IPS-20b (cell line): ENCODE measurements around the gene RAPGEF4.

Experiments
- H3K27ac ChIP-seq: one replicate; pipeline ENCODE4 v1.5.1; 2013; ENCODE audit warnings: low read length
- H3K27me3 ChIP-seq: 2 replicates; pipeline ENCODE4 v1.6.1; 2013; ENCODE audit warnings: mild to moderate bottlenecking, low read length, inconsistent platforms; ENCODE audit not compliant: insufficient read depth
- H3K36me3 ChIP-seq: 2 replicates; pipeline ENCODE4 v1.6.1; 2013; ENCODE audit warnings: low read depth, mild to moderate bottlenecking, inconsistent platforms, low read length, moderate library complexity; ENCODE audit not compliant: insufficient read depth
- H3K4me1 ChIP-seq: 2 replicates; pipeline ENCODE4 v1.6.1; 2013; ENCODE audit warnings: mild to moderate bottlenecking, control low read depth, inconsistent platforms, low read length, moderate library complexity; ENCODE audit not compliant: insufficient read depth
- H3K4me3 ChIP-seq: 2 replicates; pipeline ENCODE4 v1.5.1; 2013; ENCODE audit warnings: mild to moderate bottlenecking, low read length, inconsistent platforms
- H3K9ac ChIP-seq: 2 replicates; pipeline ENCODE4 v1.6.1; 2013; ENCODE audit warnings: low read depth, mild to moderate bottlenecking, inconsistent platforms, low read length, moderate library complexity
- H3K9me3 ChIP-seq: 2 replicates; pipeline ENCODE4 v1.6.1; 2013; ENCODE audit warnings: mild to moderate bottlenecking, low read depth, low read length, inconsistent platforms; ENCODE audit not compliant: insufficient read depth

RAPGEF4 gene

DNA sequence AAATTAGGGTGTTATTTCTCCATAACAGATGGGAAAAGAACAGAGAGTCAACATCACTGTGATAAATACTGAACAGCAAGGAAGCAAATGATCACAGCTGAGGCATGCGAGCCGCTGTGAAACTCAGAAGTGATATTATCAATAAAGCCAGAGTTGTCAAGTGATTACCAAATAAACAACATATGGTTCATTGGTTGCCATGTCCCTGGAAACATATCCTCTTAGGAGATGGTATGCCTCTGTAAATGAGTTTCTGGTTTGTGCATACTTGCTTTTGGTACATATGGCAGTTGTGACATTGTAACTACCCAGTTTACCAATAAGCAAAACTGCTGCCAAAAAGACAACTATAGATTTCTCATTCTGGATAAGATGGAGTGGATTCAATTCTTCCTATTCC is 23.8 kb downstream of the RAPGEF4 start:
- no peaks in the 10 kb centered on the region for H3K27me3 ChIP-seq
- no peaks in the 10 kb centered on the region for H3K36me3 ChIP-seq
- no peaks in the 10 kb centered on the region for H3K4me1 ChIP-seq
- peaks cover 4% of the 10 kb centered on the region; the same call in 1 of the 2 replicates for H3K9me3 ChIP-seq
- no peak overlapping the region for H3K27ac ChIP-seq
- H3K4me3 ChIP-seq = no peak overlapping the region
- no peak overlapping the region for H3K9ac ChIP-seq

GRCh38 chr2:172761306-172761705 is 25.7 kb downstream of the RAPGEF4 start:
- H3K27me3 ChIP-seq = no peaks in the 10 kb centered on the region
- peaks cover 4% of the 10 kb centered on the region; the same call in 1 of the 2 replicates for H3K9me3 ChIP-seq
- H3K27ac ChIP-seq = no peak overlapping the region
- H3K36me3 ChIP-seq = no peaks in the 10 kb centered on the region
- H3K9ac ChIP-seq = no peak overlapping the region
- no peak overlapping the region for H3K4me3 ChIP-seq
- no peaks in the 10 kb centered on the region for H3K4me1 ChIP-seq

GRCh38 chr2:172762574-172762973 is 26.9 kb downstream of the RAPGEF4 start:
- no peak overlapping the region for H3K4me3 ChIP-seq
- H3K9me3 ChIP-seq = peaks cover 4% of the 10 kb centered on the region; the same call in 1 of the 2 replicates
- H3K27me3 ChIP-seq = no peaks in the 10 kb centered on the region
- no peak overlapping the region for H3K9ac ChIP-seq
- H3K36me3 ChIP-seq = no peaks in the 10 kb centered on the region
- no peaks in the 10 kb centered on the region for H3K4me1 ChIP-seq
- H3K27ac ChIP-seq = no peak overlapping the region

DNA sequence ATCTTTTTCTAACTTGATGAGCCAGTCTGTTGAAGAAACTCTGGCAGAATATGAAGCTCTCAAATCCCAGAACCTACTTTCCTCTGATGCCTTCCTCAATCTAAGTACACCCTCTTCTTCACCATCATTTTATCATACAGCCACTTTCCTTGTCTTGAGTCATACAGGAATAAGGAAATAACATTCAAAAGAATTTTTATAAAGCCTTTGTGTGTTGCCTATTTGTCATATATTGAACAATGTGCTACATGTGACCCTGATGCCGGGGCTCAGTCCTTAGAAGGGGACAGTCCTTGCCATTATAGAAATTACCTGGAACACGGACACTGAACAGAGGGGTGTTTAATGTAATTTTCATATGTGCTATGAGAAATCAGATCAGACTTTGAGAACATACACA is 27.4 kb downstream of the RAPGEF4 start:
- Histone ChIP-seq H3K4me1 (no peaks in the 10 kb centered on the region), H3K27ac (no peak overlapping the region), H3K36me3 (no peaks in the 10 kb centered on the region), H3K27me3 (no peaks in the 10 kb centered on the region), H3K9ac (no peak overlapping the region), H3K4me3 (no peak overlapping the region), H3K9me3 (peaks cover 4% of the 10 kb centered on the region; the same call in 1 of the 2 replicates)

DNA sequence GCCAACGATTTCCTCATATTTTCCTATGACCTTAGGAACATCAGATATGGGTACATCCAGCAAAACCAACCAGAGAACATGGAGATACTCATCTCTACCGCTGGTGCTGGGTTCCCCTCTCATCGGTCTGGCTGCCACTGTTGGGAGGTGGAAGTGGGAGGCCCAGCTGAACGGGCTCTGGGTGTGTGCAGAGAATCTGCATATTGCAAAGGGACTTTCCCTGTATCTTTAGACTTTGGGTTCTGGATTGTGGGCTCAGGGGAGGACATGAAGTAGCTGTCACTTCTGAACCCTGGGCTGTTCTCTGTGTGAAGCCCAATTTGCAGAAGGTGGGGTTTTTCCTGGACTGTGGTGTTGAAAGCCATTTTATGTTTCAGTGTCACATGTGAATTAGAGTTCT is 30.0 kb downstream of the RAPGEF4 start:
- H3K4me3 ChIP-seq = no peak overlapping the region
- no peaks in the 10 kb centered on the region for H3K27me3 ChIP-seq
- no peak overlapping the region for H3K9ac ChIP-seq
- H3K36me3 ChIP-seq = no peaks in the 10 kb centered on the region
- peaks cover 4% of the 10 kb centered on the region; the same call in 1 of the 2 replicates for H3K9me3 ChIP-seq
- H3K27ac ChIP-seq = no peak overlapping the region
- no peaks in the 10 kb centered on the region for H3K4me1 ChIP-seq

DNA sequence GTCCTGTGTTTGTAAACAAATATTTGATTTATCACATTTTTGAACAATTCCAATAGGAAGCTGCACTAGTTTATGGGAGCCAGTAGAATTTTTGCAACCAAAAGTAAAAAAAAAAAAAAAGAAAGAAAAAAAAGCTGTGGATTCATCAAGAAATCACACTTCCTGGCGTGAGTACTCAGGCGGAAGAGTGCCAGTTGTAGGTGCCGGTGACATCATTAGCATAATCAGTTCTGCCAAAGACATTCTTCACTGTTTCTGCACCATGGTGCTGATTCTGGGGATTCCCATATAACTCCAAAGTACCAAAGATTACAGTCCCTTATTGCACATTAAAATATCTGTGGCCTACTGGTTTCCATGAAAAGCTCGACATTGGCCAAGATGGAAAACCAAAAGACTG is 32.8 kb downstream of the RAPGEF4 start:
- no peak overlapping the region for H3K27ac ChIP-seq
- no peaks in the 10 kb centered on the region for H3K27me3 ChIP-seq
- H3K9me3 ChIP-seq = no peaks in the 10 kb centered on the region
- H3K4me1 ChIP-seq = no peaks in the 10 kb centered on the region
- no peaks in the 10 kb centered on the region for H3K36me3 ChIP-seq
- H3K4me3 ChIP-seq = no peak overlapping the region
- no peak overlapping the region for H3K9ac ChIP-seq

GRCh38 chr2:172769879-172770278 is 34.2 kb downstream of the RAPGEF4 start:
- Histone ChIP-seq H3K27me3 (no peaks in the 10 kb centered on the region), H3K4me1 (no peaks in the 10 kb centered on the region), H3K9me3 (no peaks in the 10 kb centered on the region), H3K36me3 (no peaks in the 10 kb centered on the region), H3K4me3 (no peak overlapping the region), H3K9ac (no peak overlapping the region), H3K27ac (no peak overlapping the region)

GRCh38 chr2:172770887-172771286 is 35.2 kb downstream of the RAPGEF4 start:
- no peaks in the 10 kb centered on the region for H3K36me3 ChIP-seq
- no peak overlapping the region for H3K4me3 ChIP-seq
- no peak overlapping the region for H3K27ac ChIP-seq
- no peaks in the 10 kb centered on the region for H3K9me3 ChIP-seq
- no peaks in the 10 kb centered on the region for H3K4me1 ChIP-seq
- no peaks in the 10 kb centered on the region for H3K27me3 ChIP-seq
- no peak overlapping the region for H3K9ac ChIP-seq

- no peak overlapping the region for H3K9ac ChIP-seq
- no peak overlapping the region for H3K4me3 ChIP-seq
- no peaks in the 10 kb centered on the region for H3K9me3 ChIP-seq
- no peaks in the 10 kb centered on the region for H3K4me1 ChIP-seq
- no peaks in the 10 kb centered on the region for H3K36me3 ChIP-seq
- H3K27me3 ChIP-seq = no peaks in the 10 kb centered on the region
- H3K27ac ChIP-seq = no peak overlapping the region
Observed at GRCh38 chr2:172772633-172773032, 37.0 kb downstream of the RAPGEF4 start.

- H3K9me3 ChIP-seq = no peaks in the 10 kb centered on the region
- no peak overlapping the region for H3K27ac ChIP-seq
- no peak overlapping the region for H3K9ac ChIP-seq
- no peaks in the 10 kb centered on the region for H3K36me3 ChIP-seq
- no peak overlapping the region for H3K4me3 ChIP-seq
- H3K27me3 ChIP-seq = no peaks in the 10 kb centered on the region
- no peaks in the 10 kb centered on the region for H3K4me1 ChIP-seq
Observed at GRCh38 chr2:172774302-172774701, 38.7 kb downstream of the RAPGEF4 start.

DNA sequence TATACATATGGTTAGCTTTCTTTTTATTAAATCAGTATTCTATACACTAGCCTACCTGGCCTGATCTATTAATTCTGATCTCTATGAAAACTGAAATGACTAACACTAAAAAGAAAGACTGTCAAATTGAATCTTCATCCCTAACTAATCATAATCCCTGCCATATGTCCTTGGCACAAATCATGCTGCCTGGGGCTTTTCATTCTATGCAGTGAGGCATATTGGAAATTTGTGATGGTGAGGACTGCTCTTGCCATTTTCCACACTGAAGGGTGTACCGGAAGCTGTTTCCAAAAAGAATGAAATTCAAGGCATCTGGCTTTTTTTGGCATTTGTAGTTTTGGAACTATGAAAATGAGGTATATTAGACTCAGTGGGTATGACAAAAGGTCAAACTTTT is 39.7 kb downstream of the RAPGEF4 start:
- no peaks in the 10 kb centered on the region for H3K4me1 ChIP-seq

GRCh38 chr2:172777431-172777830 is 41.8 kb downstream of the RAPGEF4 start:
- Histone ChIP-seq H3K36me3 (no peaks in the 10 kb centered on the region), H3K4me3 (no peak overlapping the region), H3K27me3 (no peaks in the 10 kb centered on the region), H3K4me1 (no peaks in the 10 kb centered on the region), H3K9me3 (no peaks in the 10 kb centered on the region), H3K27ac (no peak overlapping the region), H3K9ac (no peak overlapping the region)

More for the DNA sequence above, 39.7 kb downstream of the RAPGEF4 start:
- Histone ChIP-seq H3K27ac (no peak overlapping the region), H3K36me3 (no peaks in the 10 kb centered on the region), H3K4me3 (no peak overlapping the region), H3K9me3 (no peaks in the 10 kb centered on the region), H3K9ac (no peak overlapping the region), H3K27me3 (no peaks in the 10 kb centered on the region)
